Activated CD4-positive, alpha-beta T cell treated with anti-CD3 and anti-CD28 coated beads, Interleukin-10, Interleukin-2, amounts not matched to agents 100 ng/mL and 50 ng/mL, durations not matched to agents 16 hours and 8 hours (primary cell): Measurements from ENCODE around the gene TMEM252.

Experiments
- DNase-seq: peaks from one replicate; pipeline ENCODE4 v3.0.0-alpha.2; 2020

The TMEM252 gene

GRCh38 chr9:68497629-68498028 is 43.1 kb downstream of the TMEM252 start:
- DNase-seq: no peak

DNA sequence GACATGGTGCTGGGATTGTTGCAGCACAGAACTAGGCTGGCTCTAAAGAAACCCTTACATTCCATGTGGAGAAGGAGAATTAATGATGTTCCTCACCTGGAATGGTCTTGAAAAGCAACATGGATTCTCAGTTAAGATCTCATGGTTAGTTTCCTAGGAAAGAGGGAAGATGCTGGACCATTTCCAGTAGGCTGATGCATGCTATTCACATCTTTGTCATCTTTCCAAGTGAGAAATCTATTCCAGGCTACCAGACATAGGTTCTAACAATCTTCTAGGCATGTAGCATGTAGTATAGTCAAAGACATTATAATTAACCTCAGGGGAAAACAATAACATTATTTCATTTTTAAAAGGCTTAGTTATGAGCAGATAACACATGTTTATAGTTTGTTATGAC is 44.3 kb downstream of the TMEM252 start:
- DNase-seq: no peak

GRCh38 chr9:68495247-68495646 is 45.4 kb downstream of the TMEM252 start:
- no peak for DNase-seq

- no peak for DNase-seq
Measured at GRCh38 chr9:68493958-68494577, 46.6 kb downstream of the TMEM252 start.

DNA sequence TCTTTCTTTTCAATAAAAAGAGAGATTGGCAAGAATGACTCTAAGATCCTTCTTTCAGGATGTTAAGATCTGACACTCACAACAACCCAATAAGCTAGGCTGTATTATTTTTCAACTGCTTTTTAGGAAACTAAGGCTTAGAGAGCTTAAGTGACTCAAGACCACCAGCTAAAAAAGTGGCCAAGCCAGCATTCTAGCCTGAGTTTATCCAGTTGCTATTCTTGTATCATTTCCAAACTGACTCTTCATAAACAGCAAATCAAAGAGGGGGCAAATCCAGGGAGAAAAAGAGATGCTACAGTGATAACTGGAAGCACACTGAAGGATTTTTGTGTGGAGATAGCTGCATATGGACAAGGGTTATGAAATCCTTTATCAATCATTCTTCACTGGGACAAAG is 47.1 kb downstream of the TMEM252 start:
- no peak for DNase-seq

DNA sequence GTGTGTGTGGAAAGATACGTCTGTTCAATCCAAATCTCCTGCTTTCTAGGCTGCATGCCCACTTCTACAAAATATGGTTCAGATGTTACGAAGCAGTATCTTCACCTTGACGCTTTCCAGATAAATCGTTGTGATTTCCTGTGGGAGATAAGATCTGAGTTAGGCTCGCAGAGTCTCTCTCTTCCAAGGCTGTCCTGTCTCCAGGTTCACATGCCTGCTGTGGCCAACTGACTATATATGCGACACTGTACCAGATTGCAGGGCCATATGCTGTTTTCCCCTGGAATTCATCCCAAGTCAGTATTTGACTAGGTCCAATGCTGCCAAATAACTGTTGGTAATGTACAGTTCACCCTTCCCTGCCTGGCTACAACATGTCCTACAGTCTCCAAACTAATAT is 47.9 kb downstream of the TMEM252 start:
- DNase-seq: no peak

GRCh38 chr9:68489646-68490045 is 51.0 kb downstream of the TMEM252 start:
- DNase-seq: no peak

GRCh38 chr9:68488126-68488525 is 52.6 kb downstream of the TMEM252 start:
- no peak for DNase-seq
